Loucy (cell line): ENCODE measurements around the gene AGAP6.
"Not testable (repeated sequence)": the region's sequence is repeated elsewhere in the genome, so short reads cannot be mapped to it uniquely, and the experiment has no call there.

Source experiments
- H2AFZ ChIP-seq: fragments of 200-600 bp; sonication (generic); 2 replicates; pipeline ENCODE4 v1.6.0; 2016; ENCODE audit warnings: antibody characterized with exemption, mild to moderate bottlenecking, low read length, moderate library complexity
- H3F3A ChIP-seq: fragments of 200-600 bp; 2 replicates; pipeline ENCODE4 v1.6.0; 2016; ENCODE audit warnings: antibody characterized with exemption, low read depth, mild to moderate bottlenecking
- H3K27me3 ChIP-seq: fragments of 200-600 bp; sonication (generic); 2 replicates; pipeline ENCODE4 v1.6.1; 2014; ENCODE audit warnings: low read length, mild to moderate bottlenecking; ENCODE audit not compliant: insufficient read depth, poor library complexity, severe bottlenecking
- H3K36me3 ChIP-seq: fragments of 200-600 bp; sonication (generic); 2 replicates; pipeline ENCODE4 v1.6.1; 2016; ENCODE audit warnings: low read length; ENCODE audit not compliant: insufficient read depth
- H3K4me1 ChIP-seq: fragments of 200-600 bp; sonication (generic); 2 replicates; pipeline ENCODE4 v1.5.1; 2014; ENCODE audit warnings: low read length, mild to moderate bottlenecking; ENCODE audit not compliant: insufficient read depth, poor library complexity, severe bottlenecking
- H3K4me2 ChIP-seq: fragments of 200-600 bp; sonication (generic); 2 replicates; pipeline ENCODE4 v1.6.0; 2014; ENCODE audit warnings: antibody characterized with exemption, low read length, low read depth, mild to moderate bottlenecking; ENCODE audit not compliant: poor library complexity, severe bottlenecking
- H3K4me3 ChIP-seq: fragments of 200-600 bp; sonication (generic); 2 replicates; pipeline ENCODE4 v1.5.1; 2014; ENCODE audit warnings: low read length, mild to moderate bottlenecking, mixed read lengths; ENCODE audit not compliant: poor library complexity, severe bottlenecking
- H3K79me2 ChIP-seq: fragments of 200-600 bp; sonication (generic); 2 replicates; pipeline ENCODE4 v1.6.1; 2014; ENCODE audit warnings: low read length; ENCODE audit not compliant: insufficient read depth
- H3K9ac ChIP-seq: fragments of 200-600 bp; sonication (generic); 2 replicates; pipeline ENCODE4 v1.6.0; 2014; ENCODE audit warnings: mild to moderate bottlenecking, low read depth, low read length, moderate library complexity; ENCODE audit not compliant: poor library complexity, severe bottlenecking
- H3K9me2 ChIP-seq: fragments of 200-600 bp; sonication (generic); replicated peaks from 2 replicates; pipeline ENCODE4 v1.6.1; 2016; ENCODE audit warnings: low read depth, low read length, mixed read lengths
- H3K9me3 ChIP-seq: fragments of 200-600 bp; sonication (generic); 2 replicates; pipeline ENCODE4 v1.6.1; 2014; ENCODE audit warnings: mild to moderate bottlenecking, antibody characterized with exemption, low read length, low read depth; ENCODE audit not compliant: insufficient read depth
- H4K20me1 ChIP-seq: fragments of 200-600 bp; sonication (generic); 2 replicates; pipeline ENCODE4 v1.6.0; 2014; ENCODE audit warnings: antibody characterized with exemption, low read length, mild to moderate bottlenecking; ENCODE audit not compliant: insufficient read depth, poor library complexity, severe bottlenecking

Gene AGAP6

DNA sequence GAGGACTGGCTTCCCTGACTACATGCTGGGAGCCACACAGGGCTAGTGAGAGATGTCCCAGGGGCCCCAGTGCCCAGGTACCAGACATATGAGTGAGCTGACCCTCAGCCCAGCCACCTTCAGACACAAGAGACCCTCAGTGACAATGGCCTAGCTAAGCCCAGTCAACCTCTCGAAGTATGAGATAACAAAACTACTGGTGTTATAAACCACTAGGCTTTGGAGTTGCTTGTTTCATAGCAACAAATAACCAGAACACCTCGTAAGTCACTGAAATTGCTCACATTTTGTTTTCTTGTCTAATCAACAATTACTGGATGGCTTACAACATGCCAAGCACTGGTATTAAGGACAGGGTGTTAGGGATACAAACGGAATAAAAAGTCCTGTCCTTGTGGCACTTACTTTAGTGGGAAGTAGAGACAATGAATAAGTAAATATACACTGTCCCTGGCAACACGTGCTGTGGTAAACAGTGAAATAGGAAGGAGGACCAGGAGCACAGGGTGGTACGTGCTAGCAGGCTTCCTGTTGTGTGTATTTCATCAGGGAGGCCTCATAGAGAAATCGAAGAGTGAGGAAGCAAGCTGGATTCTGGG is 64.7 kb downstream of the AGAP6 start:
- not testable (repeated sequence) for H4K20me1 ChIP-seq, H3K4me1 ChIP-seq, H3K27me3 ChIP-seq, H2AFZ ChIP-seq, H3K9me2 ChIP-seq, H3K9me3 ChIP-seq, H3K36me3 ChIP-seq, H3K79me2 ChIP-seq, H3K9ac ChIP-seq, H3F3A ChIP-seq, H3K4me2 ChIP-seq, H3K4me3 ChIP-seq

DNA sequence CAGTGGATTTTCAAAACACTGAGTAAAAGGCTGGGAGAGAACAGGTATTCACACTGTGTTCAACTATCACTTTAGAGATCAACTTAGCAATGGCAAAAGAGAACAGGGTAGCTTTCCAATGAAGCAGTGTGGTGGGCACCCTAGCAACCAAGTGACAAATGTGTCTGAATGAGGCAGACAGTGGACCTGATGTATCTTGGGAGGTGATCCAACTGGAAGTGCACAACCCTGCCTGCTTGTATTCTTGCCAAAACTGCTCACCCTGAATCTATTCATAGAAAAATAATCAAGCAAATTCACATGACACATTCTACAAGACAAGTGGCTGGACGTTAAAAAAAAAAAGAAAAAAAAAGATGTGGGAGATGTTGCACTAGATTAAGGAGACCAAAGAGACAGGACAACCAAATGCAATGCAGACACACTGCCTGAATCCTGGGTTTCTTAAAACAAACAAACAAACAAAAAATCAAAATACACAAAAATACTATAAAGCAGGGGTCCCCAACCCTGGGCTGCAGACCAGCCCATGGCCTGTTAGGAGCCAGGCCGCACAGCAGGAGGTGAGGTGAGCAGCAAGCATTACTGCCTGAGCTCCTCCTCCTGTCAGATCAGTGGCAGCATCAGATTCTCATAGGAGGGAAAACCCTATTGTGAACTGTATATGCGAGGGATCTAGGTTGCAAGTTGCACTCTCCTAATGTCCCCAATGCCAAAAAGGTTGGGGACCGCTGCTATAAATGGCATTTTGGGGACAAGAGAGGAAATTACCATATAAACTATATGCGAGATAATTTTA is 67.5 kb downstream of the AGAP6 start:
- H3K36me3 ChIP-seq, H3K4me1 ChIP-seq, H3K4me3 ChIP-seq, H2AFZ ChIP-seq, H3F3A ChIP-seq, H3K9ac ChIP-seq, H3K27me3 ChIP-seq, H3K9me2 ChIP-seq, H4K20me1 ChIP-seq, H3K9me3 ChIP-seq, H3K79me2 ChIP-seq, H3K4me2 ChIP-seq: not testable (repeated sequence)

DNA sequence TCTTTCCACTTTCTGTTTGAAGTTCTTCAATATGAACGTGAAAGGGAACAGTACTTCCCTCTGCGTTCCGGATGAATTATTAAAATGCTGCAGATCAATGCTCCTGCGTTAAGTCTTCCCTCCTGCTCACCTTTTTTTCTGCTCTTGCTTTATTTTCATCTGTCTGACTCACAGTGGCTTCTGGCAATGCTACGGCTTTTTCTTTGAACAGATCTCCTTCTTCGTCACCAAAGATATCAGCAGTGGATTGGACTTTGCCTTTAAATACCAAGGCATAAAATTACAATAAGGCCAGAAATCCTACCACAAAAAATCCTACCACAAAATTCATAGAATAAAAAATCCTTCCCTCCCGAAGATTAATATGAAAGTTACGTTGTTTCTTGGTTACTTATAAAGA is 68.4 kb downstream of the AGAP6 start:
- not testable (repeated sequence) for H3K9me2 ChIP-seq

DNA sequence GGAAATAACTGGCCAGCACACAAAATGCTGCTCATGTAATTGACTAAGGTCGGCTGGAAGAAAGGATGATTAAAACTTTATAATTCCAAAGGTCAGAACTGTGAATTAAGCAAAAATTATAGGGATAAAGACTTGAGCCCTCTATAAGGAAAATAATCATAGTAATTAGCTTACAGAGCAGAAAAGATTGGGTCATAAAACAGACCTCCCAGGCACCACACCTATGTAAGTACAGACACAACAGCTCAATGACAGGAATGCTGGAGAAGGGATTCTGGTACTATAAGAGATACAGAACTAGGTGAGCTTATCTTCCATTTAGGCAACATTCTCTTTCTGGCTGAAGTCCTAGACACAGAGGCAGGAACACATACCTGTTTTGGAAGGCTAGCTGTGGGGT is 70.5 kb downstream of the AGAP6 start:
- H3K27me3 ChIP-seq, H3F3A ChIP-seq, H3K36me3 ChIP-seq, H2AFZ ChIP-seq, H3K79me2 ChIP-seq, H3K4me1 ChIP-seq, H3K9me2 ChIP-seq, H3K4me3 ChIP-seq, H3K4me2 ChIP-seq, H3K9ac ChIP-seq, H3K9me3 ChIP-seq, H4K20me1 ChIP-seq: not testable (repeated sequence)

More for the DNA sequence above, 68.4 kb downstream of the AGAP6 start:
- not testable (repeated sequence) for H3K36me3 ChIP-seq, H3K4me3 ChIP-seq, H3K4me2 ChIP-seq, H3K79me2 ChIP-seq, H2AFZ ChIP-seq, H3K9me3 ChIP-seq, H3K9ac ChIP-seq, H3F3A ChIP-seq, H3K27me3 ChIP-seq, H3K4me1 ChIP-seq, H4K20me1 ChIP-seq

DNA sequence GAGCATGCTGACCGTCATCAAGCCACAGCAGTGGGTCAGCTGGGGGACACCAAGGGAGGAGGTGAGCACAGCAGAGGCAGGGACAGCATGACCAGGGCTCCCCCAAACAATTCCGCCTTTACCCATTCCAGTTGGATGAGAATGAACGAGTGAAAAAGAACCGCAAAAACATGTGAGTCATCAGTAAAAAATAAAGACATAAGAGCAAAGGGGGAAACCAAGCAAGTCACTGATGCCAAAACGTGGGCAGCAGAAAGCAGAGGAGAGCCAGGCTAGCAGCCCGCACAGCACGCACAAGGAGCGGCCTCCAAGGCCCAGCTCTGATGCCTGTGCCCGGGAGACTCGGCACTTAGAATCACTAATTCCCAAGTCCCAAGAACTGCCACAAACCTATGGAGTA is 71.7 kb downstream of the AGAP6 start:
- not testable (repeated sequence) for H3K4me3 ChIP-seq, H2AFZ ChIP-seq, H3K9me3 ChIP-seq, H3K4me1 ChIP-seq, H3K4me2 ChIP-seq, H3K9ac ChIP-seq, H3K27me3 ChIP-seq, H4K20me1 ChIP-seq, H3K36me3 ChIP-seq, H3K9me2 ChIP-seq, H3K79me2 ChIP-seq, H3F3A ChIP-seq
